Measurements from ENCODE around the gene P2RY6.
"Not testable (repeated sequence)": the region's sequence is repeated elsewhere in the genome, so short reads cannot be mapped to it uniquely, and the experiment has no call there.

The P2RY6 gene

GRCh38 chr11:73271936-73272679 is at the start of gene P2RY6:
TSS of gene P2RY6 (plus strand) at chr11:73272338. CDS start at chr11:73296519, 24,181 bp downstream.
- no peak for DNase-seq

GRCh38 chr11:73223998-73224730 is 48.0 kb upstream of the P2RY6 start:
- no peak for DNase-seq

- DNase-seq, result no peak
These were observed 47.0 kb upstream of the P2RY6 start for GRCh38 chr11:73225001-73225686.

GRCh38 chr11:73225851-73226250 is 46.3 kb upstream of the P2RY6 start:
- DNase-seq, result no peak

- DNase-seq, result no peak
These were observed 45.7 kb upstream of the P2RY6 start for GRCh38 chr11:73226297-73227006.

GRCh38 chr11:73227571-73228211 is 44.4 kb upstream of the P2RY6 start:
- DNase-seq, result no peak

- DNase-seq, result no peak
These were observed 43.6 kb upstream of the P2RY6 start for GRCh38 chr11:73228268-73229134.

- no peak for DNase-seq
These were observed 42.7 kb upstream of the P2RY6 start for GRCh38 chr11:73229321-73229895.

- no peak for DNase-seq
These were observed 42.0 kb upstream of the P2RY6 start for GRCh38 chr11:73229896-73230875.

- DNase-seq, result no peak
These were observed 41.2 kb upstream of the P2RY6 start for GRCh38 chr11:73230931-73231330.

GRCh38 chr11:73232487-73232886 is 39.7 kb upstream of the P2RY6 start:
- not testable (repeated sequence) for DNase-seq

- DNase-seq, result no peak
These were observed 38.9 kb upstream of the P2RY6 start for GRCh38 chr11:73233211-73233610.

GRCh38 chr11:73233692-73234470 is 38.3 kb upstream of the P2RY6 start:
- DNase-seq, result no peak

- no peak for DNase-seq
These were observed 37.5 kb upstream of the P2RY6 start for GRCh38 chr11:73234471-73235181.

- DNase-seq, result no peak
These were observed 36.8 kb upstream of the P2RY6 start for GRCh38 chr11:73235236-73235786.

GRCh38 chr11:73236205-73236765 is 35.9 kb upstream of the P2RY6 start:
- DNase-seq, result no peak

- no peak for DNase-seq
These were observed 35.3 kb upstream of the P2RY6 start for GRCh38 chr11:73236854-73237253.
